Activated T-helper 2 cell treated with anti-CD3 and anti-CD28 coated beads, Interferon-gamma antibody, Interleukin-2, Interleukin-4, amounts not matched to agents 10 μg/mL and 5 μg/mL and 100 μg/mL, durations not matched to agents 14 hours and 24 hours and 36 hours (primary cell): Measurements from ENCODE around the gene VPS41. TPM values are rescaled to one million over a fixed set of nuclear protein-coding genes. Genes with fewer than 3 reads are reported as not detected.

Experiments used
- DNase-seq: peaks from one replicate; pipeline ENCODE4 v3.0.0; 2021; ENCODE audit warnings: low spot score
- H3K27ac Mint-ChIP-seq: one replicate; pipeline ENCODE4 v1.8.0; 2021; ENCODE audit warnings: mixed read lengths
- H3K27me3 Mint-ChIP-seq: one replicate; pipeline ENCODE4 v1.8.0; 2021; ENCODE audit warnings: low read depth, mixed read lengths
- H3K36me3 Mint-ChIP-seq: one replicate; pipeline ENCODE4 v1.8.0; 2021; ENCODE audit warnings: low read depth, mixed read lengths
- H3K4me1 Mint-ChIP-seq: one replicate; pipeline ENCODE4 v1.8.0; 2021; ENCODE audit warnings: low read depth, mixed read lengths
- H3K4me3 Mint-ChIP-seq: one replicate; pipeline ENCODE4 v1.8.0; 2021; ENCODE audit warnings: low read depth, mild to moderate bottlenecking, moderate library complexity, mixed read lengths
- H3K9me3 Mint-ChIP-seq: one replicate; pipeline ENCODE4 v1.8.0; 2021; ENCODE audit warnings: mixed read lengths
- intact Hi-C: fragments of 100-400 bp; cut with micrococcal nuclease; formaldehyde crosslinking; loops from one replicate; pipeline ENCODE4 v1.15.1; 2023
- total RNA-seq: library from RNA; stranded (reverse); gene quantifications from 2 replicates; pipeline ENCODE4 v1.2.3, GENCODE V29; 2022

Gene VPS41
- total RNA-seq, 1 donor from 2014 or later, result 59.9 TPM

DNA sequence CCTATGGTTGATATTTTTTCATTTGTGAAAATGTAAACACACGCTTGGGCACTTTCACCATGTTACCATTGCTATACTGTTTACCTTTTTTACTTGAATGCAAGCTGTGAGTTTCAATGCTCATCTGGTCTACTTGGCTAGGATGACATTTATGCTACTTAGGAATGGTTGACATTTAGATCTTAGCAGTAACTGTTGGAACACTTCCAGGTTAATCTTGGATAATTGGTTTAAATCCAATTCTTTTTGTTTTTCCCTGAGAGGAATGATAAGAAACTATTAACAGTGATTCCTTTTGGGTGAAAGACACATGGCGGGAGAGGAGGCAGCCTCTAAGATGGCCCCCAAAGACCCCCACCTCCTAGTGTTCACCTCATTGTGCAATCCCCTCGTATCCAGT is 226.4 kb downstream of the VPS41 start:
- no peak overlapping the region for H3K27ac Mint-ChIP-seq
- no peak for DNase-seq
- peaks cover 7% of the 10 kb centered on the region for H3K27me3 Mint-ChIP-seq
- H3K36me3 Mint-ChIP-seq, result no peaks in the 10 kb centered on the region
- H3K4me3 Mint-ChIP-seq, result no peak overlapping the region
- H3K9me3 Mint-ChIP-seq, result no peaks in the 10 kb centered on the region
- intact Hi-C loops, result no loop called here
- no peaks in the 10 kb centered on the region for H3K4me1 Mint-ChIP-seq

GRCh38 chr7:38681882-38682281 is 227.1 kb downstream of the VPS41 start:
- no peaks in the 10 kb centered on the region for H3K4me1 Mint-ChIP-seq
- H3K36me3 Mint-ChIP-seq, result no peaks in the 10 kb centered on the region
- H3K27ac Mint-ChIP-seq, result no peak overlapping the region
- no peak overlapping the region for H3K4me3 Mint-ChIP-seq
- peaks cover 7% of the 10 kb centered on the region for H3K27me3 Mint-ChIP-seq
- DNase-seq, result no peak
- no peaks in the 10 kb centered on the region for H3K9me3 Mint-ChIP-seq
- intact Hi-C loops, result no loop called here

DNA sequence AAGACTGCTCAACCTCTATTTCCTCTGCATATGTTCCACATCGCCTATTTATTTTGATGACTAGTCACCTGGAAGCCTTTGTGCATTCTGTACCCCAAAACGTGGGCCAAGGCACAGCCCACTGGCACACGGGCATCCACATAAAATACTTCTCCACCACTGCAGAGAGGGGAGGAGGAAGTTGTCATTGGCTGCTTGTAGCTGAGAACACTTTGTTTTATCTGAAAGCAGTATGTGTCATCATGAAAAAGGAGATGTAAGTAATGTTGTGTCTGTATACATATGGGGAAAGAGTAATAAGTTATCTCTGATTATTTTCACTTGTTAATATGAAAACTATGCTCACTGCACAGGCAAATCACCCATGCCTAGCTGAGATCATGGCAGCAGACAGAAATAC is 229.6 kb downstream of the VPS41 start:
- no peak overlapping the region for H3K4me3 Mint-ChIP-seq
- no peaks in the 10 kb centered on the region for H3K4me1 Mint-ChIP-seq
- DNase-seq, result no peak
- H3K27ac Mint-ChIP-seq, result no peak overlapping the region
- H3K36me3 Mint-ChIP-seq, result no peaks in the 10 kb centered on the region
- H3K27me3 Mint-ChIP-seq, result peaks cover 7% of the 10 kb centered on the region
- intact Hi-C loops, result no loop called here
- H3K9me3 Mint-ChIP-seq, result no peaks in the 10 kb centered on the region

GRCh38 chr7:38678698-38679054 is 230.3 kb downstream of the VPS41 start:
- no peak for DNase-seq
- Mint-ChIP-seq H3K9me3 (no peaks in the 10 kb centered on the region), H3K4me1 (no peaks in the 10 kb centered on the region), H3K4me3 (no peak overlapping the region), H3K27ac (no peak overlapping the region), H3K27me3 (peaks cover 9% of the 10 kb centered on the region), H3K36me3 (no peaks in the 10 kb centered on the region)
- intact Hi-C loops, result no loop called here

DNA sequence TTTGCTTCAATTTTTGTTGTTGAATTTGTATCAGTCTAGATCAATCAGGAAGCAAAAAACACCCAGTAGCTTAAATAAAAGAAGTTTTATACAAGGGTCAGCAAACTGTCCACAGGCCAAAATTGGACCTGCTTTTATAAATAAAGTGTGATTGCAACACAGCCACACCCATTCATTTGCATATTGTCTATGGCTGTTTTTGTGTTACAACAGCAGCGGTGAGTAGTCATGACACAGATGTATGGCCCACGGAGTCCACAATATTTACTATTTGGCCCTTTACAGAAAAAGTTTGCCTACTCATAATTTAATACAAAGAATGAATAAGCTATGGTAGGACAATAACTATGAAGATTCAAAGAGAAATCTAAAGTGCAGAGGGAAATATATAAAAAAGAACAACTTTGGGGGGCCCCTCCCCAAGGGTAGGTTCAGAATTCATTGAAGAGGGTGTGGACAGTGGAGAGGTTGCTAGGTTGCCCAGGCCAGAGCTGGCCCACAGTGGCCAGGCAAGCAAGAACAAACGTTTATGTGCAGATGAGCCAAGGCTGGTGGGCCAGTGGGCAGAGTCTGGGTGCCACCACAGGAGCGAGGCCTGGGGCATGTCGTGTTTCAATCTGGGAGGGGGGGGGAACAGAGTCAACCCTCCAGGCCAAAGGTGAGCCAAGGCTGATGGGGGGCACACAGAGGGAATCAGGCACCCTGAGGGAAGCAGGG is 230.9 kb downstream of the VPS41 start:
- H3K4me1 Mint-ChIP-seq, result no peaks in the 10 kb centered on the region
- no peak overlapping the region for H3K27ac Mint-ChIP-seq
- no peak overlapping the region for H3K4me3 Mint-ChIP-seq
- H3K36me3 Mint-ChIP-seq, result no peaks in the 10 kb centered on the region
- H3K27me3 Mint-ChIP-seq, result peaks cover 9% of the 10 kb centered on the region
- H3K9me3 Mint-ChIP-seq, result no peaks in the 10 kb centered on the region
- intact Hi-C loops, result no loop called here
- no peak for DNase-seq

DNA sequence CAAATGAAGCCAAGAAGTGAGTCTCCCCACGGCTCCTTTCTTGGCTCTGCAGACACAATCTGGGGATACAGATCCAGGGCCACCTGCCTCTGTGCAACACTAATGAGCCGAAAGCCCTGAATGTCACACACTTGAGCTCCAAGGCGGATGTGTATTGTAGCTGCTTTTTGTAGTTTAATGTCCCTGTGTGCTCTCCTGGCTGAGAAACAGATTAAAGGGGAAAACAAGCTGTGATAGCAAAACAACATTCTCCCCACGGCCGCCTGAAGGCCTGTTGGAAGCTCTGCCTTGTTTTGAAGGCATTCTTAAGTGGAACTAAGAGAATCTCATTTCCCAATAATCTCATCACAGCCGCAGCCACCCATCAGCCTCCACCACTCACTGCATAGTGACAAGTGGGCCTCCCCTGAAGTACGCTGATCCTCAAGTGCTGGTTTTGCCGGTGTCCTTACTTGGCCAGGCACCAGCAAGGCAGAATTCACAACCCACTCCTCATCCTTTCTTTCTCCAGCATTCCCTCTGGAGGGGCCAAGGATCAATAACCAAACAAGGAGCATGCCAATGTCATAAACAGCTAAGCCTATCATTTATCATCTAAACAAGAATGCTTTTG is 233.4 kb downstream of the VPS41 start:
- Mint-ChIP-seq H3K9me3 (no peaks in the 10 kb centered on the region), H3K27ac (no peak overlapping the region), H3K27me3 (peaks cover 2% of the 10 kb centered on the region), H3K4me1 (no peaks in the 10 kb centered on the region), H3K36me3 (no peaks in the 10 kb centered on the region), H3K4me3 (no peak overlapping the region)
- intact Hi-C loops, result no loop called here
- no peak for DNase-seq

DNA sequence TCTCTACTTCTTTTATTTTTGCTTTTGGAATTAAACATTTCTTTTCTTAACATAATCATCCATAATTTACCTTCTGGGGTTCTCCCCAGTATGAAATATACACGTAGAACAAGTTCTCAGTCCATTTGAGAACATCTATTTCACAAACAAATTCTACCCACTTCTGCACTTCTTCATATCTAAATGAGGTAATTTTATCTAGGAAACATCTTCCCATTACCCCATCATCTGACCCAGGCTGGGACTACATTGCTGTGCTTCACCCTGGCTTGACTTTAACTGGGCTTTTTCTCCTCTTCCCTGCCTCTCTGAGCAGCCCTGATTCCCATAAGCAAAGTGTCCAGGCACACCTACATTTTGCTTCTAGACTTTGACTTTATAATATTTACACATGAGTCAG is 234.5 kb downstream of the VPS41 start:
- H3K27me3 Mint-ChIP-seq, result peaks cover 2% of the 10 kb centered on the region
- intact Hi-C loops, result no loop called here
- no peaks in the 10 kb centered on the region for H3K9me3 Mint-ChIP-seq
- H3K4me1 Mint-ChIP-seq, result no peaks in the 10 kb centered on the region
- H3K27ac Mint-ChIP-seq, result no peak overlapping the region
- no peaks in the 10 kb centered on the region for H3K36me3 Mint-ChIP-seq
- no peak overlapping the region for H3K4me3 Mint-ChIP-seq
- no peak for DNase-seq

GRCh38 chr7:38673795-38674194 is 235.2 kb downstream of the VPS41 start:
- DNase-seq, result no peak
- Mint-ChIP-seq H3K27ac (no peak overlapping the region), H3K4me3 (no peak overlapping the region), H3K4me1 (no peaks in the 10 kb centered on the region), H3K36me3 (no peaks in the 10 kb centered on the region), H3K27me3 (peaks cover 2% of the 10 kb centered on the region), H3K9me3 (no peaks in the 10 kb centered on the region)
- intact Hi-C loops, result no loop called here

Other genes starting within 250 kb of the VPS41 start
- 0.27 and 0.28 TPM in 2 replicates for gene POU6F2, start 68.7 kb upstream of the VPS41 start, total RNA-seq